Measurements from ENCODE around the gene ZC3H18. TPM values are rescaled to one million over a fixed set of nuclear protein-coding genes. Genes with fewer than 3 reads are reported as not detected.

Gene ZC3H18
- total RNA-seq, 4 donors from 2014 or later, result 8.8 to 19.2 (median 13.5) TPM

- TF ChIP-seq CTCF (IDR thresholded peaks at IDR 0.05; ENCODE audit: low read depth), result no peak
Measured at GRCh38 chr16:88588148-88588547, 17.9 kb downstream of the ZC3H18 start.

GRCh38 chr16:88588754-88589153 lies 18.6 kb downstream of the ZC3H18 start:
- no peak for TF ChIP-seq CTCF (IDR thresholded peaks at IDR 0.05; ENCODE audit: low read depth)

- no peak for TF ChIP-seq CTCF (IDR thresholded peaks at IDR 0.05; ENCODE audit: low read depth)
Measured at GRCh38 chr16:88589441-88589840, 19.2 kb downstream of the ZC3H18 start.

- no peak for TF ChIP-seq CTCF (IDR thresholded peaks at IDR 0.05; ENCODE audit: low read depth)
Measured at GRCh38 chr16:88591577-88592021, 21.4 kb downstream of the ZC3H18 start.

- no peak for TF ChIP-seq CTCF (IDR thresholded peaks at IDR 0.05; ENCODE audit: low read depth)
Measured at GRCh38 chr16:88593061-88593460, 22.9 kb downstream of the ZC3H18 start.

- TF ChIP-seq CTCF (IDR thresholded peaks at IDR 0.05; ENCODE audit: low read depth), result no peak
Measured at GRCh38 chr16:88593489-88593888, 23.3 kb downstream of the ZC3H18 start.

GRCh38 chr16:88593910-88594309 lies 23.7 kb downstream of the ZC3H18 start:
- no peak for TF ChIP-seq CTCF (IDR thresholded peaks at IDR 0.05; ENCODE audit: low read depth)

Data from subcutaneous adipose tissue (tissue), 4 donors.